GM19035 (cell line): ENCODE measurements around the gene SLC9A2.
A peak's percentile ranks its signal among the peaks of the same experiment; 100 is the strongest.

Experiments
- ATAC-seq: cut with Tn5 transposase; IDR thresholded peaks from one replicate; pipeline ENCODE4 v1.9.1; 2021; ENCODE audit not compliant: unreplicated experiment

SLC9A2 gene

GRCh38 chr2:102724553-102724952 lies 105.2 kb downstream of the SLC9A2 start:
- ATAC-seq, result no peak

- ATAC-seq, result no peak
These were observed 107.1 kb downstream of the SLC9A2 start for GRCh38 chr2:102726128-102727087.

GRCh38 chr2:102735416-102736109 lies 116.2 kb downstream of the SLC9A2 start:
- ATAC-seq, result no peak

- peak; percentile 28 for ATAC-seq
These were observed 116.7 kb downstream of the SLC9A2 start for GRCh38 chr2:102736110-102736409.

GRCh38 chr2:102736410-102737409 lies 117.4 kb downstream of the SLC9A2 start:
- ATAC-seq, result peak; percentile 93

- ATAC-seq, result peak; percentile 37
These were observed 118.1 kb downstream of the SLC9A2 start for GRCh38 chr2:102737431-102737830.

GRCh38 chr2:102743259-102743658 lies 123.9 kb downstream of the SLC9A2 start:
- no peak for ATAC-seq

GRCh38 chr2:102748107-102748506 lies 128.8 kb downstream of the SLC9A2 start:
- no peak for ATAC-seq

- peak; percentile 73 for ATAC-seq
These were observed 130.6 kb downstream of the SLC9A2 start for GRCh38 chr2:102749938-102750337.

GRCh38 chr2:102753563-102754159 lies 134.3 kb downstream of the SLC9A2 start:
- ATAC-seq, result no peak

GRCh38 chr2:102754456-102755145 lies 135.2 kb downstream of the SLC9A2 start:
- ATAC-seq, result no peak

- no peak for ATAC-seq
These were observed 135.9 kb downstream of the SLC9A2 start for GRCh38 chr2:102755284-102755683.

- ATAC-seq, result no peak
These were observed 139.1 kb downstream of the SLC9A2 start for GRCh38 chr2:102758439-102758838.
